GM18951 (cell line): ENCODE results near the gene BTBD10.

Experiments
- POLR2A ChIP-seq: IDR thresholded peaks from 4 replicates; pipeline ENCODE4 v1.6.1; 2011; ENCODE audit warnings: mild to moderate bottlenecking; ENCODE audit not compliant: insufficient read length, insufficient read depth; ENCODE audit errors: extremely low read depth
- in situ Hi-C: fragments of 300-500 bp; cut with MboI; formaldehyde crosslinking; loops from one replicate; pipeline ENCODE4 v1.12.0; 2022; ENCODE audit warnings: low sequenced_read_pairs, mixed read lengths, inconsistent platforms; ENCODE audit not compliant: unreplicated experiment

Gene BTBD10

DNA sequence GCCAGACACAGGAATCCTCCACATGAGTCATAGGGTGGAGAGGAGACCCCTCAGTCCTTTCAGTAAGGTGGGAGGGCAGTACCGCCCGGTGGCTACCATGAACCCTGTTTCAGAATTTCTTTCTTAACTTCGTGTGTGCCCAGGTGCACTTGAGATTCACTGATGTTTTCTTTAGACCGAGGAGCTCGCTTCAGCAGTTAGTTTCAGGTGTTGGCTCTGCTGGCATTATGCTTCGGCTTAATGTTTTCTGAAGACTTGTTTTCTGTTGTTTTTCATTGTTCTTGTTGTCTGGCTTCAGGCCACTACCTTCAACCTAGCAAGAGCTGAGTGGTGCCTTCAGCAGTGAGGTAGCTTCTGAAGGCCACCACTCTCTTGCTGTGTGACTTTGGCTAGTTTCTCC, 114.0 kb downstream of the BTBD10 start:
- in situ Hi-C loops, result loop anchor here (10.0 to 25.0 kb wide), 2 partner anchors 154 to 387 kb away; no protein-coding TSS in a partner anchor
- no peak for TF ChIP-seq POLR2A

DNA sequence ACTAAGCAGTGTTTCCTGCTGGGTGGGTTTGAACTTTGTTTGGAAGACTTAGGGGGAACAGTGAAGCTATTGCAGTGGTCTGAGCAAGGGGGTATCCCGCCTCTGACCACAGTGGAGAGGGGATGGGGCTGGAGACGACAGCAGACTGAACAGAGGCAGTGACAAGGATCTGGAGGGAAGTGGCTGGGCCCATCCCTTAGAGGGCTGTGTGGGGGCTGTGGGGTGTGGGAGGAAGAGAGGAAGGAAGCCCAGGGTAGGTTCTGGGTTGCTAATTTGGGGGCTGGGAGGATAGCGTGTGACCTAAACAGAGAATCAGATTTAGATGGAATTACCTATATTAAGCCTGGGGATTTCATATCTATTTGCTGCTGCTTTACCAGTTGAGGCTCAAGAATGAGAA, 114.7 kb downstream of the BTBD10 start:
- in situ Hi-C loops, result loop anchor here (10.0 to 25.0 kb wide), 2 partner anchors 154 to 386 kb away; no protein-coding TSS in a partner anchor
- TF ChIP-seq POLR2A, result no peak

DNA sequence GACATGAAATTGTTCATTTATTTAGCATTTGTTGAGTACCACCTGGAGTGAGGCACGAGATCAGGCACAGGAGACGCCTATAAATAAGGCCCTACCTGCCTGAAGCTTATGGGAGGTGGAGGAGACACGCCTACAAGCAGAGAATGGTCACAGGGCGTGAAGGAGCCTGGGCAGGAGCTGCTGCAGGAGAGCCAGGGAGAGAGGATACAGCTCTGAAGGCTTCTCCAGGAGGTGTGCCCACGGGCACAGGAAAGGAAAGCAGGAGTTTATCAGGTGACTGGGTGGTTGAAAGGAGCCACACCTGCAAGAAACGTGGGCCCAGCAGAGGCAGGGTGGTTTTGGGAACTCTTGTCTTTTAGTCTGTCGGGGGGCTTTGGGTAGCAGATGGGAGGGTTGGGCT, 115.1 kb downstream of the BTBD10 start:
- in situ Hi-C loops, result loop anchor here (10.0 to 25.0 kb wide), 2 partner anchors 153 to 386 kb away; no protein-coding TSS in a partner anchor
- TF ChIP-seq POLR2A, result no peak

DNA sequence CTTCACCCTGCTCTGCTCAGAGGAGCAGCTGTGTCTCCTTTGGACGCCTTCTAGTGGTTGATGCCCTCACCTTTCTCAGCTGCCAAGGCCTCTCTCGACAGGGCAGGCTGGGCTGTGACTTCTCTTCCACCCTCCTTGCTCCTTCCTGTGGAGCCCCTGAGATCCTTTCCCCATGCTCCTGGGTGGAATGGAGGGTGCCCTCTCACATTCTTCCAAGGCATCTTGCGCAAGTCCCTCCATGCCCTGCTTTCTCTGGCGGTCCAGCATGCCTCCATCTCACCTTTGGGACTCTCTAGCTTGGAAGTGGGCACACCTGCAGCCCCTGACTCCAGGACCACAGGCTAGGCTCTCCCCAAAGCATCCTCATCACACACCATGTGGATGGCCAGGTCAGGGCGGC, 116.6 kb downstream of the BTBD10 start:
- no peak for TF ChIP-seq POLR2A
- in situ Hi-C loops, result loop anchor here (10.0 to 25.0 kb wide), 2 partner anchors 152 to 384 kb away; no protein-coding TSS in a partner anchor

DNA sequence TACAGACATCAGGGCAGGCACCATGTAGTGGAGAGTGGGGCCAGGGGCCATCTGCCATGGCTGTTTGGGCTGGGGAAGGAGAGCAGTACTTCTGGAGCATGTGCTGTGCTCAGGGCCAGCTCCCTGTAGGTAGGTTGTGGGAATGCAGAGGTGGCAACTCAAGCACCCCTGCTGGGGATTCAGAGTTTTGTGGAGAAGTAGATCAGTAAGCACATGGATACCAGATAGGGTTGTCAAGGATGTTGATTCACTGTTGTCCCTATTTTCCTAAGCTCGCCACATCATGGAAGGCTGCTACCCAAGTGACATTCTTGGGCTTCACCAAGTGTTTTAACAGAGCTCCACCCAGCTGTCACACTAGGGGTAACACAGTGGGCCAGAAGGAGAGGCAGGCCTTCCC, 118.2 kb downstream of the BTBD10 start:
- in situ Hi-C loops, result loop anchor here (10.0 to 25.0 kb wide), 2 partner anchors 150 to 383 kb away; no protein-coding TSS in a partner anchor
- no peak for TF ChIP-seq POLR2A

DNA sequence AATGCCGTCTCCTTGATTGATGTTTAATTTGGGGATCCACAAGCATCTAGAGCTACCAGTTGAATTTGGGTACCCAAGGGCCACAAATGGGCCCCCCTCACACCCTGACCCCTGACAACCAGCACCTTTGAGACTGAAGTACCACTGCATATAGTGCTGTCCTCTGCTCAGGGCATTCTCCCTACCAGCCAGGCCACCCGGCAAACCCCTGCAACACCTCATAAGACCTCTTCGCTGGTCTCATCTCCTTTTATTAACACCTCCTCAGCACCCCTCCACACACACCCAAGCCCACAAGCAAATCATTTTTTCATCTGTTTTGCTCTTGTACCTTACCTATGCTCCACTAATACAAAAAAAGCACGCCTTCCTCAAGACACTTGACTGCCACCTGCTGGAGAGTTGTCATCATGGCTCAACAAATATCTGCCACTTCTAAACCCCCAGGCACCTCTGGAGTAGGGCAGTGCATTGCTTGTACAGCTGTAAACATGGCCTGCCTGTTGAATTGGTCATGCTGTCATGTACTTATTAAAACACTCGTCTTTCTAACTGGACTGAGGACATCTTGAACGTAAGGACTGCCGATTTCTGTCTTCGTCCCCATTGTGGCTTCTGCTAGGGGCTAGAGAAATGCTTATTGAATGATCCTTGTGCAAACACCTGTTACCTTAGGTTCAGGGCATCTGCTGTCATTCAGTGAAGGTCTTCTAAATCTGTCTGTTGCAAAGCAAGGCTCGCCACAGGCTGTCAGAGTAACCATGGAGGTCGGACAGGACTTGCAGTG, 118.9 kb downstream of the BTBD10 start:
- in situ Hi-C loops, result loop anchor here (10.0 to 25.0 kb wide), 2 partner anchors 149 to 382 kb away; no protein-coding TSS in a partner anchor
- no peak for TF ChIP-seq POLR2A

DNA sequence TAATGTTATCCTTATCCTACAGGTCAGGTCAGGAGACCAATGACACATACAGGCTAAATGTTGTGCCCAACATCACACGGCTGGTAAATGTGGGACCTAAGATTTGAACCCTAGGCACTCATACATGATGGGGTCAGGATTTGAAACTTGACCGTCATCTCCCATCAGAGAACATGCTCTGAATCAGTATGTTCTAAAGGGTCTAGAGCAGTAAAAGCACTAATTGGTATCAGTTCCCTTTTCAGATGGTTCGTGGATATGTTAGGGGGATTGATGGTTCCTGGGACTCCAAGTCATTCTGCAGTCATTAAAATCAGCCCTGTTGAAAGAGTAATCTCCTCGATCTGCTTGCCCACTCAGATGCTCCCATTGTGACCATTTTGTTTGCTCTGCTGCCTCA, 120.0 kb downstream of the BTBD10 start:
- no peak for TF ChIP-seq POLR2A
- in situ Hi-C loops, result loop anchor here (10.0 to 25.0 kb wide), 2 partner anchors 148 to 381 kb away; no protein-coding TSS in a partner anchor

DNA sequence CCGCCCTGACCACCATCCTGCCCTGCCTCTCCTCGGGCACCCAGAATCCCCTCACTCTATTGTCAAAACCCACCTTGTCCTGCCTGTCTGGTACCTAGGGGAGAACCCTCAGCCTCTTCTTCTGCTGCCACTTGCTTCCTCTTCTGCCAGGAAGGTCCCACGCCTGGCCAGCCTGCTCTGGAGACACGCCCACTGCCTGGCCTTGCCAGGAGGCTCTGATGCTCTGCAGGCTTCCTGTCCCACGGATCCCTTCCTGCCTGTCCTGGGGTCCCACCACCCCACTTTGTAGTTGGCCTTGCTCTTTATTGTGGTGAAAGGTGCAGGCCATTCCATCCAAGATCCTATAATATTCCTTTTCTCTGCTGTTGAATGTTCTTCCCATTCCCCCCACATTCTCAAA, 122.0 kb downstream of the BTBD10 start:
- no peak for TF ChIP-seq POLR2A
- in situ Hi-C loops, result loop anchor here (10.0 to 25.0 kb wide), 2 partner anchors 146 to 379 kb away; no protein-coding TSS in a partner anchor

DNA sequence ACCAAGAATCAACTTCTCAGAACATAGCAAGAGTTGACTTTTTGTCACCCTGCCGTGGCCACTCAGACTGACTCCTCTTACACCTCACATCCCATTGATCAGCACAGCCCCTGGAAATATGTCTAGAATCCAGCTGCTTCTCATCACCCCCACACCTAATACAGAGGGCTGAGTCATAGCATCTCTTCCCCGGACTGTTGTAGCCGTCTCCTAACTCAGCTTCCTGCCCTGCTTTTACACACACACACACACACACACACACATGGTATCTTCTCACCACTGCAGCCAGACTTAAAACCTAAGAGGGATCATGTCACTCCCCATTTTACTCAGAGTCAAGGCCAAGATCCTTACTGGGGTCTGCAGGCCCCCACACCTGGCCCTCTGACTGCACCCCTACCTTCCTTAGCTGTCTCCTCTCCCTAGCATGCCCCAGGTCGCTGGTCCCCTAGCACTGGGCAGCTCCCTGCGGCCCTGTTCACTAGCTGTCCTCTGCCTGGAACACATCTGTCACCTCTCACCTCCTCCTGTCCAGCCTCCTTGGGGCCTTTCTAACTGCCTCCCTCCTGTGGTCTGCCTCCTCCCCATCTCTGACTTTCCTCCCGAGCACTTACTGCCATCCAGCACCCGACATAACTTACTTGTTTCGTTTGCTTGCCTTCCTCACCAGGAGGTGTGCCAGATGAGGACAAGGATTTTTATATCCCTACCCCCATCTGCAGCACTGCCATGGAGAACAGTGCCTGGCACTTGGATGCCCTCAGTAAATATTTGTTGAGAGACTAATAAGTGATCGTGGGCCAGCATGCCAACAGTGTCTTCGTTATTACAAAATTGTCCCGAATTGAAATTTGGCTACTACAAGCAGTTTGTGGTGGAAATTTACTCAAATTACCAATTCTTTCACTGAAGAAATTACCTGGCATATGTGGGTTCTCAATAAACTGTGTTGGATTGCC, 123.5 kb downstream of the BTBD10 start:
- no peak for TF ChIP-seq POLR2A
- in situ Hi-C loops, result loop anchor here (10.0 to 25.0 kb wide), 2 partner anchors 145 to 377 kb away; no protein-coding TSS in a partner anchor

DNA sequence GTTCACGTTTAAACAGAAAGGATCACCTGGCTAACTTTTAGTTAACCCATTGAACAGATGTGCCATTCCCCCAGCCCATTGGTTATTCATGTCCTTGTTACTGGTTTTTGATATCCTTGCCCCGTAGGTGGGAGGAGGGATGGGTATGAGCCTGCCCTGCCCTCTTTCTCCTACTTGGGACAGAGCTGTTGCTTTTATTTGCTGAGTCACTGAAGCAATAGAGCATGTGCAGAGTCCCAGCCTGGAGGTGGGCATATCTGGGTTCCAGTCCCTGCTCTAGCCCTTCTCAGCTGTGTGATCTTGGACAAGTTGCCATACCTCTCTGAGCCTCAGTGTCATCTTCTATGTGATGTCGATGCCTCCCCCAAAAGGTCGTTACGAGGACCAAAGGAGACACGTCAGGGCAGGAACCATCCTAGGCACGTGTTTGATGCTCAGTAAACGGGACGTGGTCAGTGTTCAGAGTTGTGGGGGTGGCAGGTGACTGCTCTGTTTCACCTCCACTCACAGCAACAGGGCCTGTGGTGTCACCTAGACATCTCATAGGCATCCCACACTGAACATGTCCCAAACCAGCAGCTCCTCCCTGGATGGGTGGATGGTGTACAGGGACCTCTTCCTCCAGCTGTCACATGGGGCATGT, 124.5 kb downstream of the BTBD10 start:
- in situ Hi-C loops, result loop anchor here (25.0 kb wide), 1 partner anchor 376 kb away; no protein-coding TSS in a partner anchor
- no peak for TF ChIP-seq POLR2A

DNA sequence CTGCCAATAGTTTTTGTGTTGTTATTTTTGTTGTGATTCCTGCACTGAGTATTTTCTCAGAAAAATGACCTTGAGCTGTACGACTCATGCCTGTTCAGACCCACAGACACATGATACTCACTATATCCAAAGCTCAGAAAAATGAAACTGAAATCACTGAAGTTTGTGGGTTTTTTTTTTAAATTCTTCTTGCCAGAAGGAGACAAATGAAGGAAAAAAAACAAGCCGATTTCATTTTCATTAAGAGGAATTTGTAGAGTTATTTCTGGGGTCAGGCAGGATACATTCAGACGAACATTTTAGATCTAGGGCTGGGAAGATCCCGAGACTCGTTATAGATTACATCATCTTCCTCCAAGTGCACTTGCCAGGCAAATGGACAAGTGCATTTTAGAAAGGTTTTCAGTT, 125.0 kb downstream of the BTBD10 start:
- TF ChIP-seq POLR2A, result no peak
- in situ Hi-C loops, result loop anchor here (25.0 kb wide), 1 partner anchor 376 kb away; no protein-coding TSS in a partner anchor
